Adrenal gland (tissue), 12 donors: ENCODE data around the gene TOM1. TPM values are rescaled to one million over a fixed set of nuclear protein-coding genes. Genes with fewer than 3 reads are reported as not detected.

Source experiments
- DNase-seq, 7 donors: peaks; one replicate each; pipeline ENCODE4 v3.0.0-alpha.2; 2019 to 2020
- H3K27ac ChIP-seq, 5 donors: fragments of 200-600 bp; sonication (generic) in 4 of 5; 1 replicate in 3 of 5; 2 replicates in 2 of 5; pipeline versions ENCODE4 v1.5.1 to v1.8.0; 2016 to 2020; ENCODE audit warnings: mild to moderate bottlenecking in 1 of 5
- H3K27me3 ChIP-seq: fragments of 200-600 bp; 2 replicates; pipeline ENCODE4 v1.8.0; 2021
- H3K36me3 ChIP-seq, 2 donors: fragments of 200-600 bp; replicated peaks in 1 of 2; 1 replicate in 1 of 2; 2 replicates in 1 of 2; pipeline versions ENCODE4 v1.5.1 to v1.8.0; 2018 to 2022
- H3K4me1 ChIP-seq, 2 donors: fragments of 200-600 bp; replicated peaks in 1 of 2; 1 replicate in 1 of 2; 2 replicates in 1 of 2; pipeline versions ENCODE4 v1.5.1 to v1.8.0; 2018 to 2021
- H3K4me3 ChIP-seq, 4 donors: fragments of 200-600 bp; sonication (generic) in 3 of 4; one replicate each; pipeline ENCODE4 v1.5.1; 2016 to 2018
- H3K9me3 ChIP-seq, 3 donors: fragments of 200-600 bp; sonication (generic) in 1 of 3; replicated peaks in 1 of 3; 1 replicate in 2 of 3; 2 replicates in 1 of 3; pipeline versions ENCODE4 v1.5.1 to v1.8.0; 2016 to 2021
- CTCF ChIP-seq, 6 experiments: fragments of 450-650 bp in 4 of 6; fragments of 200-600 bp in 2 of 6; sonication (generic) in 1 of 6; IDR thresholded peaks; 1 replicate in 5 of 6; 2 replicates in 1 of 6; pipeline versions ENCODE4 v1.5.1 to v1.8.0; 2016 to 2021; ENCODE audit warnings: antibody characterized with exemption in 6 of 6, mild to moderate bottlenecking in 2 of 6, moderate library complexity in 1 of 6
- POLR2A ChIP-seq, 2 donors: fragments of 450-650 bp; IDR thresholded peaks; one replicate each; pipeline ENCODE4 v1.6.1; 2017; ENCODE audit warnings: antibody characterized with exemption in 2 of 2, mild to moderate bottlenecking in 2 of 2, moderate library complexity in 1 of 2
- WGBS, 4 donors: extraction: QIAGEN DNeasy Blood & Tissue Kit in 2 of 4; methylation state at CpG; one replicate each; pipeline versions ENCODE4 v1.1.5 to v1.1.7; 2013 to 2017; 5-methylcytosine and 5-hydroxymethylcytosine counted together
- intact Hi-C, 2 donors: fragments of 100-400 bp; cut with DNase I; formaldehyde crosslinking; loops; one replicate each; pipeline versions ENCODE4 v1.14.1 to v1.15.0; 2022 to 2023
- polyA plus RNA-seq, 3 donors: library from polyadenylated mRNA; stranded (reverse); fragments of 200-250 nt in 2 of 3; fragments of 350-450 nt in 1 of 3; fragmentation: Illumina TruSeq in 1 of 3; extraction: RNeasy Lipid Tissue Mini Kit (QIAGEN cat#74804) in 1 of 3; gene quantifications; one replicate each; pipeline ENCODE4 v1.2.3, GENCODE V29; 2013 to 2014
- total RNA-seq, 9 donors: library from RNA; depleted of rRNA in 4 of 9; stranded (reverse); fragments of >200 nt in 4 of 9; fragments of 120-200 nt in 1 of 9; fragmentation: NEBNext Ultra II Directional in 1 of 9; extraction: Animal tissue kit (Norgen Biotek cat#: 25700) in 1 of 9; gene quantifications; one replicate each; pipeline versions ENCODE4 v1.1.0 to v1.2.4, GENCODE V29; 2013 to 2023
- donor health status: healthy with polysubstance abuse.
- donor health status: Bipolar disorder and iron deficiency.
- donor health status: DM: yes; HTN: yes; CAD: no.
- donor health status: DM: no; HTN: no; CAD: no.
- donor health status: DM: no; HTN: no; CAD: no.
- donor health status: DM: yes; HTN: yes; CAD: no.

TOM1 gene
- total and polyA plus RNA-seq, 12 donors: 57.5 to 188 (median 106) TPM

- peak in 1 of 2 donors; percentile 16 for TF ChIP-seq POLR2A (IDR thresholded peaks at IDR 0.05)
- no peak for TF ChIP-seq CTCF (IDR thresholded peaks at IDR 0.05)
- Histone ChIP-seq H3K27ac (peak overlapping the region in 3 of 5 donors; percentile 40 to 82 (median 51)), H3K36me3 (peaks cover 0 to 66% of the 10 kb centered on the region in 2 donors), H3K27me3 (no peaks in the 10 kb centered on the region), H3K4me3 (no peak overlapping the region), H3K9me3 (no peaks in the 10 kb centered on the region), H3K4me1 (peaks cover 31 to 49% of the 10 kb centered on the region in 2 donors)
- peak; percentile 62 to 90 (median 85) for DNase-seq
- intact Hi-C loops: no loop called here
- 68 to 77% (median 69%) methylated on average over 20 to 24 of the region's 24 CpGs for WGBS, 4 donors
Observed at GRCh38 chr22:35318346-35319215, 18.9 kb downstream of the TOM1 start.

- Histone ChIP-seq H3K4me1 (peaks cover 23 to 41% of the 10 kb centered on the region in 2 donors), H3K4me3 (no peak overlapping the region), H3K27ac (peak overlapping the region in 3 of 5 donors; percentile 27 to 82 (median 51)), H3K9me3 (no peaks in the 10 kb centered on the region), H3K27me3 (no peaks in the 10 kb centered on the region), H3K36me3 (peaks cover 0 to 74% of the 10 kb centered on the region in 2 donors)
- WGBS, 4 donors: 89 to 91% (median 90%) methylated on average over 11 to 18 of the region's 18 CpGs
- no peak for DNase-seq
- intact Hi-C loops: no loop called here
- no peak for TF ChIP-seq CTCF (IDR thresholded peaks at IDR 0.05)
- TF ChIP-seq POLR2A (IDR thresholded peaks at IDR 0.05): no peak
Observed at GRCh38 chr22:35319244-35319985, 19.7 kb downstream of the TOM1 start.

DNA sequence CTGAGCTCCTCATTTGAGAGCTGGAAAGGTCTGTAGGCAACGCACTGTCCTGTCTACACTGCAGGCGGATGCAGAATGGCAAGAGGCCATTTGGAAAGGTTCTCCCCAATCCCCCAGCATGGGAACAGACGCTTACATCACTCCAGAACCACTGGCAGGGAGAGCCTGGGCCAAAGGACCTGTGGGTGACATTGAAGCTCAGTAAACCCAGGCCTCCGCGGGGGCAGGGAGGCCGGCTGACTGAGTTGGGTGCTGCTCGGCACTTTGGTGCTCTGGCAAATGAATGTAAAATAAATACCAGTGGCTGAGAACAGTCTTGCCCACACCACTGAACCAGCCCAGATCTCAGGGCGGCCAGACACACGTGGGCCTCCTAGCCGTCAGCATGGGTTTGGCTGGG, 22.4 kb downstream of the TOM1 start:
- Histone ChIP-seq H3K9me3 (no peaks in the 10 kb centered on the region), H3K27ac (no peak overlapping the region), H3K4me1 (peaks cover 11 to 18% of the 10 kb centered on the region in 2 donors), H3K4me3 (no peak overlapping the region), H3K27me3 (no peaks in the 10 kb centered on the region), H3K36me3 (peaks cover 0 to 98% of the 10 kb centered on the region in 2 donors)
- TF ChIP-seq POLR2A (IDR thresholded peaks at IDR 0.05): no peak
- no peak for TF ChIP-seq CTCF (IDR thresholded peaks at IDR 0.05)
- no peak for DNase-seq
- 92 to 99% (median 94%) methylated on average over 7 to 10 of the region's 10 CpGs for WGBS, 4 donors
- intact Hi-C loops: no loop called here

- WGBS, 4 donors: 79 to 92% (median 90%) methylated on average over 5 to 15 of the region's 15 CpGs
- Histone ChIP-seq H3K4me3 (no peak overlapping the region), H3K27ac (no peak overlapping the region), H3K4me1 (peaks cover 11 to 19% of the 10 kb centered on the region in 2 donors), H3K27me3 (no peaks in the 10 kb centered on the region), H3K36me3 (peaks cover 0 to 98% of the 10 kb centered on the region in 2 donors), H3K9me3 (no peaks in the 10 kb centered on the region)
- intact Hi-C loops: no loop called here
- peak in 1 of 7 donors; percentile 5 for DNase-seq
- TF ChIP-seq CTCF (IDR thresholded peaks at IDR 0.05) (no peak), POLR2A (IDR thresholded peaks at IDR 0.05) (no peak)
Observed at GRCh38 chr22:35322893-35323292, 23.2 kb downstream of the TOM1 start.
